HG02840 (cell line): ENCODE results near the gene ZNF212.
A peak's percentile ranks its signal among the peaks of the same experiment; 100 is the strongest.

Experiments
- ATAC-seq: cut with Tn5 transposase; IDR thresholded peaks from one replicate; pipeline ENCODE4 v1.9.1; 2021; ENCODE audit warnings: mild to moderate bottlenecking, moderate library complexity, moderate number of reproducible peaks; ENCODE audit not compliant: unreplicated experiment, low FRiP score

ZNF212 gene

DNA sequence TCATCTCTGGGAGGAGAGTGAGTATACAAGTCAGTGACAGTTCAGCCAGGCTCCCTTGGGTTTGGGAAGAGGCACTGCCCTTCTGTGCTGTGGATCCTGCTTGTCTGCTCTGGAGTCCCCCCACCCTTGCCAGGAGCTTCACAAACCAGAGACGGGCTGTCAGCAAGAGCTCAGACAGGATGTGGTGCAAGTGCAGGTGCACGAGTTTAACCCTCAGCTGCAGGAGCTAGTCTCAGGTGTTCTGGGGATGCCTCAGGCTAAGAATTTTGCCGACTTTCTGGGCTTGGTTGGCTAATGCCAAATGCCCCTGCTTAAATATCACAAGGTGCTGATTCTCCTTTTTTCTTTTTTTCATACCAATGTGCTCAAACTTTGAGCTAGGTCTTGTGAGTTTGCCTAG is 44.9 kb downstream of the ZNF212 start:
- no peak for ATAC-seq

DNA sequence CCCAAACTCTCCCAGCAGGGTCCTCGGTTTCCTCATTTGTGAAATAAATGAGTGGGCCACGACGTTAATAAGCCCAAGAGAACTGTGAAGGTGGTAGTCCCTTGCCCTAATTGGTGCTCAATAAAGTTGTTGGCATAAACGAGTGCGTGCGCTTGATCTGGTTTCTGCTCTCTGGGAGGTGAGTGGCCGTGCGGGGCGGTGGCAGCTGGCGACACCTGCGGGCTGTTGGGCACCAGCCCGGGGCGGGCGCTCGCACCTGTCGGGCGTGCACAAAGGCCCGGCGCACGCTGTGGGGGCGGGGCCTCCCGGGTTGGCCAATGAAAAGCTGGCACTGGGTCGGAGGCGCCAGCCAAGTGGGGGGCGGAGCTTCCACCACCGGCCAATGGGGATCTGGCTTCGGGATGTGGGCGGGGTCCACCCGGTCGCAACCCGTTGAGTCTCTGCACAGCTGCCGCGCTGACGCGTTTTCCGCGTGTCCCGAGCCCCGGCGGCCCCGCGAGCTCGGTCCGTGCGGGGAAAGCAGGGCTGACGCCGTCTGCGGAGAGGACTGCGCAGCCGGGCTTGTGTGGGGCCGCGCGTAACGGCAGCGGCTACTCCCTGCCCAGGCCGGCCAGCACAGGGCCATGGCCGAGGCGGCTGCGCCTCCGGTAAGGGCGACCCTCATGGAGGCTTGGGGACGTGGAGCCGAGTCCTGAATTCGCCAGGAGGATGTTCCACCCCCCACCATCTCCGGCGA is 45.6 kb downstream of the ZNF212 start:
- peak; percentile 96 for ATAC-seq

DNA sequence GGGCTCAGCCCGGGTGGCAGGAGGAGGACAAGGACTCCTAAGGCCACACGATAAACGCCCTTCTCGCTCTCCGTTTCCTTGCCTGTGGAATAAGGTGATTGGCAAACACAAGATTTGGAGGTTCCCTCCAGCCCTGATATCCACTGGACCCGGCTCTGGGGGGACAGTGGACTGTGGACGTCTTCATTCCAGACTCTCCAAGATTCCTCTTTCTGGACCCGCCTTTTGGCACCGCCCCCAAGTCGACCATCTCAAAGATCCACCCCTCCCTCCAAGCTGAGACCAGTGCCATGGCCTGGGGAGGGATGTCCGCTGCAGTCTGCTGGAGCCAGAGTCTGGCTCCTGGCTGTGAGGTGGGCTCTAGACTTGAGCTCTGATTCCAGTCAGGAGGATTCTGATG is 46.2 kb downstream of the ZNF212 start:
- ATAC-seq = no peak

DNA sequence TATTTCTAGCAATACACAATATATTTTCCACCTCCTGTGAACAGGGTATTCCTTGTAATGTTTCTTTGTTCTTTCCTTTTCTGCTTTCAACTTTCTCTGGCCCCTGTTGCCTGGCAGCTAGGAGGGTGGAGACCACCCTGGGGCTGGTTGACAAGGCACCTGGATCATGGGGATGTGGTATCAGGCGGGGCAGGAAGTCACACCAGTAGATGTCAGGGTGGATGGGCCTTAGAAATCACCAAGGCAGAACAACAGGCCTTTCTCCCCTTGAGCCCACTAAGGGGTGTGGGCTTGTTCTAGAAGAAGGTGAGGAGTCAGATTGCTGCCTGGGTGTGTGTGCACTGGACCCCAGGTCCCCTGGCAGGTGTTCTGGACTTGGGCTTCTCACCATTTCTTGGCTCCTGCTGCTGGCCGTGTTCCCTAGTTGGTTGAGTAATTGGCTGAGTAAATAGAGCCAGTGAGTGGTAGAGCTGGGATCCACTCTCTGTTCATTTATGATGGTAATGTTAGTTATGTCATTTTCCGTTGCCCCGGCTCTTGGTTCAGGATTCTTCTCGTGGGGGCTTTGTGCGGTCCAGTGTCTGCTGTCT is 47.5 kb downstream of the ZNF212 start:
- no peak for ATAC-seq

DNA sequence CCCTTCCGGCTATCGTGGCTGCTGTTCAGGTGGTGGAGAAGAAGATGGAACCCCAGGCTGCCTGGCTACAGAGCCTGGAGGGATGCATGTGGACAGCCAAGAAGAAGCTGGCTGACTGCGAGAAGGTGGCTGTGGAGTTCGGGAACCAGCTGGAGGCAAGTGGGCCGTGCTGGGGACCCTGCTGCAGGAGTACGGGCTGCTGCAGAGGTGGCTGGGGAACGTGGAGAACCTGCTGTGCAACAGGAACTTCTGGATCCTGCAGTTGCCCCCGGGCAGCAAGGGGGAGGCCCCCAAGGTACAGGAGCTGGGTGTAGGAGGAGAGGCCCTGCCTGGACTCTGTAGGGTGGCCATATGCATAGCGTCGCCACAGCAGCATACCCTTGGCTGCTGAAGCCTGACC is 48.2 kb downstream of the ZNF212 start:
- no peak for ATAC-seq

DNA sequence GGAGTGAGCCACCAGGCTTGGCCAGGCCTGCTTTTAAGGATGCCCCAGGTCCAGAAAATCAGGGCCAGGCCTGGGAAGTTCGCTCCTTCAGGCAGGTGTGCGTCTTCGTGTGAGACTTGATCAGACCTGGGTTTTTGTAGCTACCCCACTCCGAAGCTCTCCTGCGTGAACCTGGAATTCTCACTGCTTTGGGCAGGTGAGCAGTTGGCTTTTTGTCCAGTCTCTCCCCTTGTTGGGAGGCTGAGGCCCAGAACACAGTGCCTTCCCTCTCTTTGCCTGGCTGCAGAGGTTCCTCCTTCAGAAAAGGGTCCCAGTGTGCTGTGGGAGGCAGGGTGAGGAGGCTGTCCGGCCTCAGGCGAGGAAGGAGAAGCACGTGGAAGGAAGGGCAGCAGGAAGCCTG is 49.8 kb downstream of the ZNF212 start:
- no peak for ATAC-seq

DNA sequence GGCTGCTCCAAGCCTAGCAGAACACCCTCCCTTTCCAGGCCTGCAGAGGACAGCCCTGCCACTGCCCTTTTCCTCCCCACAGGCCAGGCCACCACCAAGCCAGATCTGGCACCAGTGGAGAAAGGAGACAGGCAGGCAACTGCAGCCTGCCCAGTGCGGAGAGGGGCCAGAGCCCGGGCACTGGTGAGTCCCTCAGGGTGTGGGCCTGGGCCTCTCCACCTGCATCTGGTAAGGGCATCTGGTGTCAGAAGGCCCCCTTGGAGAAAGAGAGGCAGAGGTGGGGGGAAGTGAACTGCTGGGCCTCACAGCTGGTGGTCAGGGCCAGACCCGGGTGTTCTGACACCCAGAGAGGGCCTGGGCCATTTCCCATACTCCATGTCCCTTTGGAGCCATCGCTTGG is 50.4 kb downstream of the ZNF212 start:
- ATAC-seq = no peak

DNA sequence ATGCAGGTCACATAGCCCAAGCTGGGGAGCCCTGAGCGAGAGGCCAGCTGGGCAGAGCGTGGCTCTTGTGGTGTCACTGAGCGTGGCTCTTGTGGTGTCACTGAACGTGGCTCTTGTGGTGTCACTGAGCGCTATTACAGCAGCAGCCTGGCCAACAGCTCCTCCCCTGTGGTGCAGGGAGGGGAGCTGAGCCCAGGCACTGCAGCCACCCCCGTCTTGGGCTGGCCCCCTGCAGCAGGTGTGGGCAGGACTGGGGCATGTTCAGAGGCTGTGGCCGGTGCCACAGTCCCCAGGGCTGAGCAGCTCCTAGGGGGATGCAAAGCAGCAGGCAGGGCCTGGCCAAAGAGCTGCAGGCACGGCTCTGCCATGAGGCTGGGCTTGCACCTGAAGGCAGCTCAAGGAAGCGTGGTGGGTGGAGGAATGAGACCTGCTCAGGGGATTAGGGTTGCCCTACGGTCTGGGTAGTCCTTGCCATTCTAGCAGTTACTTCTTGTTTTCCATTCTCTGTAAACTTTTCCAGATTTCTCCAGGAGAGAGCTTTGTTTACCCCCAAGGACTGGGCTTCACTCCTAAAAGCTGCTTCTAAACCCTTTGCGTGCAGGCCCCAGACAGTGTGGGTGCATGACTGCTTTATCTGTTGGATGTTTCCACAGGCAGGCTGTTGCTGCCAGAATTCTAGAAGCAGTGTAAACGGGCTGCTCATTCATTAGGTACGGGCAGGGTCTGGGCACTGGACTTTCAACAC is 51.8 kb downstream of the ZNF212 start:
- no peak for ATAC-seq

DNA sequence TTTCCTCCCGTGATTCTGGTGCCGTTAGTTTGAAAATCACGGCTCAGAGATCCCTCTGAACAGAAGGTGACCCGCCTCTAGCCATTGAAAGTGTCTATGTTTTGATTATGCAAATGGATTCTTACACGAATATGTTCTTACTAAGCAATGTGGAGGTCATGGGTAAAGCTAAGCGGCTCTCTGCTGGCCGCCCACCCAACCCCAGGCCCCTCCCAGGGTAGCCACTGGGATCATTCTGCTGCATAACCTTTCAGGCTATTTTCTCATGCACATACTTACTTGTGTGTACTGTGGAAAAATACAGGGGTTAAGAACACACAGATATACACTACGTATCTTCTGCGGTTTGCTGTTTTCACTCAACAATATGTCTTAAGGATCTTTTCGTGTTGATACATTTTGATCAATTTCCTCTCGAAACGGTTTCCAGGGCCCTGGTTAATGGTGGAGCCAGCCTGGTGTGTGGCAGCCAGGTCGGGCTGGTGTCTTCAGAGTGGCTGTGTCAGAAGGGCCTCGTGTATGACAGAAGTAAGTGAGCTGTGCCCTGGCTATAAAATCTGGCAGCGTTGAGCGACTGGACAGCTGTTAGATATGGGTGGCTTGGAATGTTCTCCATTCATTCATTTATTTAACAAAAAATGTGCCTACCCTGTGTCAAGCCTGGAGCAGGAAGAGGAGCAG is 52.5 kb downstream of the ZNF212 start:
- no peak for ATAC-seq

DNA sequence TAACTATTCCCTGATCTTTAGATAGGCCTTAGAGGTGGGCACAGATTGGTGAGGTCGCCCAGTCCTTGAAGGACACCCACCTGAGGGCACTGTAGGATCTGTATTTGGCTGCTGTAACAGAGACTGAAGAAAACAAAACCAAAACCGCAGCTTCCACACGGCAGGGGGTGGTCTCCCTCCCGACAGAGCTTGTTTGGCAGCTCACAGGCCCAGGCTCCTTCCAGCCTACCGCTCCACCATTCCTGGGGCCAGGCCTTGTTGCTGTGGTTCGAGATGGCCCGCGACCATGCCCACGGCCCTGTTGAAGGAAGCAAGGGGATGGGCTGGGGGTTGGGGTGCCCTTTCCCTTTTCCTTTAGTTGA is 53.0 kb downstream of the ZNF212 start:
- ATAC-seq = no peak

DNA sequence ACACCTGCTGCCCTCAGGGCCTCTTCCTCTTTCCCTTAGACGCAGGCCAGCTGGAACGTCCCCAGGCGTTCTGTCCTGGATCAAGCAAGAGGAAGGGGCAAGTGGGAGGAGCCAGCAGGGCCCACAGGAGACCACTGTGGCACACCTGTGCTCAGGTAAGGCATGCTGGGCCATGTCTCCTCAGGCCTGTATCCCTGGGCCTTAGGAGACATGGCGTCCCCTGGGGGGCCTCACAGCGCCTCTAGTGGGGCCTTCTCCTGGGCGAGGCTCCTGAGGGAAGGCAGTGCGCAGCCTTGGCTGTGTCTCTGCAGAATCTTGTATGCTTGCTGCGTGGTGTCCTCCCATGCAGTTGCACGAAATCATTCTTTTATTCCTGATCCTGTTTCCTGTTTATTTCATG is 53.9 kb downstream of the ZNF212 start:
- ATAC-seq = no peak

DNA sequence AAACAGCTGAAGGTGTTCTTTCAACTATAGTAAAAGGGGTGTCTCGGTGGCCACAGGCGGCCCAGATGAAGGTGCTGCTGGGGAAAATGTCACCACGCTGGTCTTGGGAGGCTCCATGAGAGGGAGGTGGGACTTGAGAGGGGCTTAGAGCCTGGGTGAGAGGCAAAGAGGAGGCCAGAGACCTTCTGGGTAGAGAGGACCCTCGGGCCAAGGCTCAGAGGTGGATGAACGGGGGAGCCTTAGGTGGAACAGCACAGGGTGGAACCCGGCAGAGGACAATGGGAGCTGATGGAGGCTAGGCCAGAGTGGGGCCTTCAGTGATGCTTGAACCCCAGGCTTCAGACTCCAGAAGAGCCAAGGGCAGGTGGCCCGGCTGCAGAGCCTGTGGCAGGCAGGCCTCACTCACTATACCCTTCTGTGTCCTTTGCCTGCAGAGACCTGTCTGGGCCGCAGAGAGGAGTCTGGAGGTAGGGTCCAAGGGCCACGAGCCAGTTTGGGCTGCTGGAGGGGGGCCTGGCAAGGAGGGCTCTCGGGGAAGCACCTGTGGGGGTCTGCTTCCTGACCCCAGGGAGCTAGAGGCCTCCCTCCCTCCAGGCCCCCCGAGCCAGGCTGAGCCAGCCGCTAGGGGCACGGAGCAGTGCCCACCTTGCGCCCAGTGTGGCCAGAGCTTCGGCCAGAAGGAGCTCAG is 54.6 kb downstream of the ZNF212 start:
- ATAC-seq = no peak

DNA sequence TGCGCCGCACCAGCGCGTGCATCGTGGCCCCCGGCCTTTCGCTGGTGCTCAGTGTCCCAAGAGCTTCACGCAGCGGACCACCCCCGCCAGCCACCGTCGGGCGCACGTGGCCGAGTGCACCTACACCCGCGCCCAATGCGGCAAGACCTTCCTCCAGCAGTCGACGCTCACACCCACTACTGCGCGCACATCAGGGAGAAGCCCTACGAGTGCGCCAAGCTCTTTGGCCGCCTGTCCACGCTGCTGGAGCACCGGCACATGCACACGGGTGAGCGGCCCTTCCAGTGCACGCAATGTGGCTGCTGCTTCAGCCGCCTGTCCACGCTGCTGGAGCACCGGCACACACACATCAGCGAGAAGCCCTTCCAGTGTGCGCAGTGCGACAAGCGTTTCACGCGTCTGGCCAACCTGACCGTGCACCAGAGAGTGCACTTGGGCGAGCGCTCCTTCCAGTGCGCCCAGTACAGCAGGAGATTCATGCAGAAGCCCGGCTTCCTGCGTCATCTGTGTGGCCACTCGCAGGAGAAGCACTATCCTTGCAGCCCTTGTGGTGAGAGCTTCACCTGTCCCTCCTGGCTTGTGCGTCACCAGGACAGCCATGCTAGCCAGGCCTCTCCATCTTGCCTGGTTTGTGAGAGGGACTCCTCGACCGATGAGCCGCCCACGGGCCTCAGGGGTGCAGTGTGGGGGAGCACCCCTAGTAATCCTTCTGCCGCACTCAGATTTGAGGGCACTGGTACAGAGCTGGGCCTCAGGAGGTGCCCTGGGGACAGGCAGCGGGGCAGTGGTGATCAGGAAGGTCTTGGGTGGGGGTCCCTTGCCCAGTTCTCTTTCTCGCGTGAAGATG is 55.4 kb downstream of the ZNF212 start:
- ATAC-seq = no peak

DNA sequence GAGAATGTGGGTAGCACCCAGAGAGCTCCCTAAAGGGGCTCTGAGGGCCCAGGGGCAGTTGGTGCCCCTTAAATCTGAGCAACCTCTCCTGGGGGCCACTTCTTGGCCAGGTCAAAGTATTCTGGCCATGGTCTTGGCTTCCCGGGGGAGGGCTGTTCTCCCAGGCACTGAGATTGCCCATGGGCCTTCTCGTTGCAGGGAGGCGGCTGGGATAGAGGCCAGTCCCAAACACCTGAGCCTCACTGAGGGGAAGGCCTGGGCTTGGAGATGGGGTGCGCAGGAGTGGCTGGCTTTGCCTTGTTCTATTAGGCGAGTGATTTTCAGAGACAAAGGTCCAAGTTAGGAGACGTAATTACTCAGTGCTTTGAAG is 56.0 kb downstream of the ZNF212 start:
- ATAC-seq = no peak

DNA sequence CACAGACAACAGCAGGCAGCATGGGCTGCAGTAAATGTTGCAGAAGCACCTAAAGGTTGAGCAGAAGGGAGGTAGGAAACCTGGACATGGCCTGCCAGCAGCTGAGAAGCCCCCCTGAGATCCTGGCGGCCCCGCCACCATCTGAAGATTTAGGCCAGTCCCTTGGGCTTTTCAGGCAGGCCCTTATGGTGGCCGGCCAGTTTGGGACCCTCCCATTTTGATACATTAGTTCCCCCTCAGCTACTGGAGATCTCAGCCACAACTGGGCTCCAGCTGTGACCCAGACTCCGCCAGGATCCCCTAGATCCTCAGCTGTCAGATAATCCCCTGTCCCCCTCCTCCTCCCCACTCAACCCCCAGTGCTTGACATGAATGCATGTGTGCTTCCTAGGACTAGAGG is 56.9 kb downstream of the ZNF212 start:
- no peak for ATAC-seq

DNA sequence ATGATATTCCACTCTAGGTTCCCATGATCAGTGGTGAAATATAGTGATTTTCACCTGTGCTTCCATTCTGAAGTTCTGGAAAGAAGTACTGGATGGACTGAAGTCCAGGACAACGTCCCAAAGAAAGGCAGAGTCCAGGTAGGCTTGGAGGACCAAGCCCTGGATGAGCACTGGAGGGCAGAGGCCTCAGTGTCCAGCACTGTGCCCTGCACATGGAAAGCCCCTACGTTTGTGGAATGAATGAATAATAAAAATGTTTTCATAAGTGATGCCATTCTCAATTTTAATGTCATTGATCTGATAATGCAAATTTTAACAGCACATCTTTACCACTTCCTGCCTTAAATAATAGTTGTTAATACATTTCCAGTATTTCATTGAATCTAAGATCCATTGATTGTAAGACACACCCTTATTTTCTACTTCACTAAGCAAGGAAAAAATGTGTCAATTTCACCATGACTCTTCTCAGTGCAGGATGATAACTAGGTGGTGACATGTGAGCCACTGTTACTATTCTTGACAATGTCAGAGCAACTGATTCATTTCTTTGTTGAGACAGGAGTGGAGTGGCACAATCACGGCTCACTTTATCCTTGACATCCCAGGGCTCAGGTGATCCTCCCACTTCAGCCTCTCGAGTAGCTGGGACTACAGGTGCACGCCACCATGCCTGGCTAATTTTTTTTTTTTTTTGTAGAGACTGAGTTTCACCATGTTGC is 57.7 kb downstream of the ZNF212 start:
- ATAC-seq = no peak

DNA sequence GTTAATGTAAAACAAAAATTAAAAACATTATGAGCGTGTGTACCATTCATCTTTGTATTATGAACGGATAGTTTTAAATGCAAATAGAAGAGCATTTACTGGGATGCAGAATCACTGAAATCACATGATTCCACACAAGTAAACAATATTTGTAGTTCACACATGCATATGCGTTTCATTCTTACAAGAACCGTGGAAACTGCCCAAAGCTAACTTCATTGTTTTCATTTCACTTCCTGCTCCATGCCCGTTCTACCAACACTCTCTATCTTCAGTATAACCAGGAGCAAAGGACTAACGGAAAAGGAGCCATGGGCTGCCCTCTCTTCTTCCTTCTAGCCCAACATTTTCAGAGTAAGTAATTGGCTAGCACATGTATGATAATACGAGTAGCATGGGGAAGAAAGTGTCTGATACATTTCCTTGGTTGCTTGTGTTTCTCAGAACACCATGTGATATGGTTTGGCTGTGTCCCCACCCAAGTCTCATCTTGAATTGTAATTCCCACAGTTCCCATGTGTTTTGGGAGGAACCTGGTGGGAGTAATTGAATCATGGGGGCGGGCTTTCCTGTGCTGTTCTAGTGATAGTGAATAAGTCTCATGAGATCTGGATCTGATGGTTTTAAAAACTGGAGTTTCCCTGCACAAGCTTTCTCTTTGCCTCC is 61.3 kb downstream of the ZNF212 start:
- no peak for ATAC-seq

DNA sequence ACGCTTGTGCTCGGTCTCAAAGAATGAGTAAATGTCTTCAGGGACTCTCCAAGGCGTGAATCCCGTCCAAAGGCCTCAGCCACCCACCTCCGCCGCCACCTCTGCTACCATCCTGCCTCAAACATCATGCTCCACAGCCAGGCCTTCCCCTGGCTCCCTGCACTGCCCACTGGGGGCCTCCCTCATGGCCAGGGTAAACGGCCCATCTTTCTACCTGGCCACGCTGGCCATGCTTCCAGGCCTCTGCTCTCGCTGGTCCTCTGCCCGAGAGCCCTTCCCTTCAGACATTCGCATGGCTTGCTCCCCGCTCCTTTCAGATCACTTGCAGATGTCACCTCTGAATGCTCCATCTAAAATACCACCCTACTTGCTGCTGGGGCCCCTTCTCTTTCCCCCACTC is 62.8 kb downstream of the ZNF212 start:
- no peak for ATAC-seq

DNA sequence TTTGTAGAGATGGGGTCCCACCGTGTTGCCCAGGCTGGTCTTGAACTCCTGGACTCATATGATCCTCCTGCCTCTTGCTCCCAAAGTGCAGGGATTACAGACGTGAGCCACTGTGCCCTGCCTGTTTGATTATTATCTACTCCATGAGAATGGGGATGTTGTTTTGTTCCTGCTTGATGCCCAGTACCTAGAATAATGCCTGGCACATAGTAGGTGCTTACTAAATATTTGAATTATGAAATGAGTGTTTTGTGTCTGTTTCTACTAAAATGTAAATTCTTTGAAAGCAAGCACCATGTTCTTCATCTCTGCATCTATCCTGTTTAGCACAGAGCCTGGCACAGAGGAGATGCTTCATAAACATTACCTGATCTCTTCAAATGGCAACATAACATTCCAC is 63.4 kb downstream of the ZNF212 start:
- no peak for ATAC-seq
